Mucosa of descending colon (tissue), 3 donors: Measurements from ENCODE around the gene SNX25. TPM values are rescaled to one million over a fixed set of nuclear protein-coding genes. Genes with fewer than 3 reads are reported as not detected.
A peak's percentile ranks its signal among the peaks of the same experiment; 100 is the strongest.

Experiments used
- ATAC-seq: fragments of 200-7000 bp; cut with Tn5 transposase; one replicate; pipeline ENCODE4 v1.9.1; 2020; ENCODE audit warnings: mild to moderate bottlenecking, moderate library complexity
- DNase-seq, 3 donors: peaks; one replicate each; pipeline ENCODE4 v3.0.0-alpha.2; 2020
- H3K36me3 ChIP-seq: fragments of 200-600 bp; one replicate; pipeline ENCODE4 v1.8.0; 2021; ENCODE audit warnings: low read depth, mild to moderate bottlenecking
- H3K4me1 ChIP-seq: fragments of 200-600 bp; one replicate; pipeline ENCODE4 v1.8.0; 2021; ENCODE audit warnings: low read depth, mild to moderate bottlenecking
- H3K4me3 ChIP-seq: fragments of 200-600 bp; one replicate; pipeline ENCODE4 v1.8.0; 2021; ENCODE audit warnings: mild to moderate bottlenecking
- H3K9me3 ChIP-seq: fragments of 200-600 bp; one replicate; pipeline ENCODE4 v1.8.0; 2021; ENCODE audit warnings: mild to moderate bottlenecking
- intact Hi-C, 2 donors: fragments of 100-400 bp; cut with DNase I in 1 of 2; cut with micrococcal nuclease in 1 of 2; formaldehyde crosslinking; loops; one replicate each; pipeline versions ENCODE4 v1.11.0 to v1.11.1; 2022; cut with DNase I, micrococcal nuclease
- total RNA-seq, 3 donors: library from RNA; stranded (reverse); fragmentation: NEBNext Ultra II Directional in 2 of 3; extraction: Animal tissue kit (Norgen Biotek cat#: 25700) in 2 of 3; gene quantifications; one replicate each; pipeline versions ENCODE4 v1.2.1 to v1.2.4, GENCODE V29; 2021 to 2023
- TF ChIP-seq, protein P1 (sequence below): fragments of 200-600 bp; IDR thresholded peaks from one replicate; pipeline ENCODE4 v1.8.0; 2022; ENCODE audit warnings: antibody characterized with exemption, mild to moderate bottlenecking
- donor health status: DM: no; HTN: no; CAD: no; lungs with moderate emphysema.
- donor health status: DM: no; HTN: no; CAD: no.
- donor health status: DM: no; HTN: yes; CAD: no.

SNX25 gene
- total RNA-seq, 3 donors from 2014 or later, result 10.8 to 29.7 (median 16.8) TPM

DNA sequence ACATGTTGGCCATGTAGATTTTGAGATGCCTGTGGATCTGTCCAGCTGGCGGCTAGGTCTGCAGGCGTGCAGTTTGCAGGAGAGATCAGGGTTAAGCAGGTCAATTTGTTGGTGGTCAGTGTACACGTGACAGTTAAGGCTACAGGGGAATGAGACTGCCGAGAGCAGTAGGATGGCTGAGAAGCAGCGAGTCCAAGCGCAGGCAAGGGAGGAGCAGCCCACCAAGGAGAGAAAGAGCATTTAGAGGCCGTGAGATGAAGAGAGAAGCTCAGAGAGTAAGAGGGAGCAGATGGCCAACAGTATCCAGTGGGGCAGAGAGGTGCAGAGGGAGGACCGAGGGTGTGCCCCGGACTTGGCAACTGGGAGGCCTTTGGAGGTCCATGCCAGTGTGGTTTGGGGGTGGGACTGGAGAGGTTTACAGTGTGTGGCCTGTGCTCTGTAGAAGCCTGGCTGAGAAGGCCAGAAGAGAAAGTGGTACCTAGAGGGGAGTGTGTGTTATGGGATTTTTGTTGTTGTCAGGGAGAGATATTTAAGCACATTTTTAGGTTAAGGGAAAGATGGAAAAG is 18.4 kb downstream of the SNX25 start:
- TF ChIP-seq, protein P1, sequence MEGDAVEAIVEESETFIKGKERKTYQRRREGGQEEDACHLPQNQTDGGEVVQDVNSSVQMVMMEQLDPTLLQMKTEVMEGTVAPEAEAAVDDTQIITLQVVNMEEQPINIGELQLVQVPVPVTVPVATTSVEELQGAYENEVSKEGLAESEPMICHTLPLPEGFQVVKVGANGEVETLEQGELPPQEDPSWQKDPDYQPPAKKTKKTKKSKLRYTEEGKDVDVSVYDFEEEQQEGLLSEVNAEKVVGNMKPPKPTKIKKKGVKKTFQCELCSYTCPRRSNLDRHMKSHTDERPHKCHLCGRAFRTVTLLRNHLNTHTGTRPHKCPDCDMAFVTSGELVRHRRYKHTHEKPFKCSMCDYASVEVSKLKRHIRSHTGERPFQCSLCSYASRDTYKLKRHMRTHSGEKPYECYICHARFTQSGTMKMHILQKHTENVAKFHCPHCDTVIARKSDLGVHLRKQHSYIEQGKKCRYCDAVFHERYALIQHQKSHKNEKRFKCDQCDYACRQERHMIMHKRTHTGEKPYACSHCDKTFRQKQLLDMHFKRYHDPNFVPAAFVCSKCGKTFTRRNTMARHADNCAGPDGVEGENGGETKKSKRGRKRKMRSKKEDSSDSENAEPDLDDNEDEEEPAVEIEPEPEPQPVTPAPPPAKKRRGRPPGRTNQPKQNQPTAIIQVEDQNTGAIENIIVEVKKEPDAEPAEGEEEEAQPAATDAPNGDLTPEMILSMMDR, result no peak
- ATAC-seq (no peak), DNase-seq (no peak)
- Histone ChIP-seq H3K9me3 (no peaks in the 10 kb centered on the region), H3K4me1 (peaks cover 12% of the 10 kb centered on the region), H3K36me3 (no peaks in the 10 kb centered on the region), H3K4me3 (no peak overlapping the region)
- intact Hi-C loops, result no loop called here

DNA sequence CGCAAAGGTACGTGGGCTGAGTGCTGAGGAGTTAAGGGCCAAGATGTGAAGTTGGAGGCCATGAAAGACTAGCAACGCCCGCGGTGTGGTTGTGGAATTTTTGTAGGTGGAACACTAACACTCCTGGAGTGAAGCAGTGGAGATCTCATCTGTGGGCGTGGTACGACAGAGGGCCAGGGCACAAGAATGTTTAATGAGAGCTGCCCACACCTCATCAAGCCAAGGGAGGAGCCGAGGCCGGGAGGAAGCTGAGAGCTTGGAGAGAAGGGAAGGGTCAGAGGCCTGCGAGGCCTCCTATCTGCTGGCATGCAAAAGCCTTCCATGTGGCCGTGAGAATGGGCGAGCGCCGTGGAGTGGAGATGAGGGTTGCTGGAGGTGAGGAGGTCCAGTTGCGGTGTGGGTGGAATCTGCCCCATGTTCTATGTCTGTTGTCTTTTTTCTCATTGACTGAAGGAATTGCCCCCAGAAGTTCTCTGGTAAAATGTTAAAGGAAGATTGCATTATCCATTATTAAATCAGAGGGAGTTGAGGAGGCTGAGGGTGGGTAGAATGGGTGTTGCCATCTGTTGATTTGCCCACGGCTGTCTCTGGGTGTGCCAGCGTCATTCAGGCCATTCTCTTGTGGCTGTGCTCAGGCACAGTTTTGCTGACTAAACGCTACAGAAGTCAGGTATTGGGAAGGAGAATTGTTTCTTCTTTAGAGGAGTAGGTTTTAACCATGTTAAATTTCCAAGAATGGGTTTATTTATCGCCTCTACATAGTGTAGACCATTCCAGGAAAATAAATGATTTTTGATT is 19.8 kb downstream of the SNX25 start:
- DNase-seq (no peak), ATAC-seq (peak; percentile 51)
- intact Hi-C loops, result no loop called here
- Histone ChIP-seq H3K4me1 (peaks cover 12% of the 10 kb centered on the region), H3K36me3 (no peaks in the 10 kb centered on the region), H3K9me3 (no peaks in the 10 kb centered on the region), H3K4me3 (no peak overlapping the region)
- TF ChIP-seq, protein P1, result no peak

DNA sequence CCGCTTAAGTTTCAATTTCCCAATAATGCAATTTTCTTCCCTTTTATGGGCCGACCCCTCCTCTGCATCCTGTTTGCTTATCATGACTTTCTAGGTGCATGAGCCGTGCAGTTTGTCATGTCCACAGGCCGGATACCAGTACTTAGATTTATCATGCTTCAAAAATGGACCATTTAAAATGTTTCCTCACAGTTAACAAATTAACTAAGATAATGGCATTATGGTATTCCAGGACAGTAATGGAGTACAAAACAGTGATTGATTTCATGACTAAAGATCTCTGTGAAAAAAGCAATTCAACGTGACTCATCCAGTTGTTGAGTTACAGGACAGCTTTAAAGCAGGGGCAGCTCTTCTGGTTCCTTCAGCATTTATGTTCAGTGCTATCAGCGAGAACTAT is 23.0 kb downstream of the SNX25 start:
- ATAC-seq (peak; percentile 73), DNase-seq (no peak)
- no peaks in the 10 kb centered on the region for H3K36me3 ChIP-seq
- intact Hi-C loops, result no loop called here
- TF ChIP-seq, protein P1, result no peak
- no peaks in the 10 kb centered on the region for H3K9me3 ChIP-seq
- H3K4me1 ChIP-seq, result peaks cover 27% of the 10 kb centered on the region
- no peak overlapping the region for H3K4me3 ChIP-seq

DNA sequence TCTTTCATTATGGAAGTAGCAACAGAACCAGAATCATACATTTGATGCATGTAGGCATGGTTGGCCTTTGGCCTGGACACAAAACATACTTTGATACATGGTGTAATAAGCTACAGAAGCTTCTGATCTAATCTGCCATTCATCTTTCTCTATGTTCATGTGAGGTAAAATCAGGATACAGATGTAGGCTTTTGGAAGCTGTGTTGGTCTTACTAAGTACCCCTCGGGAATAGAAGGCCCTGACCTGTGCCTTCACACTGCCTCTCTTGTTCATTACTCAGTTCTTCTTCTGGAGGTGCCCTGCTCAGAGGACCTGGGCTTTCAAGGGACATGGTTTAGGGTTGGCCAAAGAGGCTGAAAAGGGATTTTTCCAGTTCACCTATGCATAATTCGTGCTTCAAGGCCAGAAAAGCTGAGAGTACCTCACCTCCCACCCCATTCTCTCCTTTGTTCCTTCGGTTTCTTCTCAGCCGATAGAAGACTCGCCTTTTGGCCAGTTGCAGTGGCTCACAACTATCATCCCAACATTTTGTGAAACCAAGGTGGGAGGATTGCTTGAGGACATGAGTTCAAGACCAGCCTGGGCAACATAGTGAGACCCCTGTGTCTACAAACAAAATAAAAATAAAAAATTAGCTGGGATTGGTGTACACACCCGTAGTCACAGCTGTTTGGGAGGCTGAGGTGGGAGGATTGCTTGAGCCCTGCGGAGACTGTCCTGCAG is 25.9 kb downstream of the SNX25 start:
- no peak overlapping the region for H3K4me3 ChIP-seq
- H3K4me1 ChIP-seq, result peaks cover 22% of the 10 kb centered on the region
- TF ChIP-seq, protein P1, result no peak
- H3K36me3 ChIP-seq, result no peaks in the 10 kb centered on the region
- H3K9me3 ChIP-seq, result no peaks in the 10 kb centered on the region
- no peak for ATAC-seq
- intact Hi-C loops, result no loop called here
- no peak for DNase-seq

DNA sequence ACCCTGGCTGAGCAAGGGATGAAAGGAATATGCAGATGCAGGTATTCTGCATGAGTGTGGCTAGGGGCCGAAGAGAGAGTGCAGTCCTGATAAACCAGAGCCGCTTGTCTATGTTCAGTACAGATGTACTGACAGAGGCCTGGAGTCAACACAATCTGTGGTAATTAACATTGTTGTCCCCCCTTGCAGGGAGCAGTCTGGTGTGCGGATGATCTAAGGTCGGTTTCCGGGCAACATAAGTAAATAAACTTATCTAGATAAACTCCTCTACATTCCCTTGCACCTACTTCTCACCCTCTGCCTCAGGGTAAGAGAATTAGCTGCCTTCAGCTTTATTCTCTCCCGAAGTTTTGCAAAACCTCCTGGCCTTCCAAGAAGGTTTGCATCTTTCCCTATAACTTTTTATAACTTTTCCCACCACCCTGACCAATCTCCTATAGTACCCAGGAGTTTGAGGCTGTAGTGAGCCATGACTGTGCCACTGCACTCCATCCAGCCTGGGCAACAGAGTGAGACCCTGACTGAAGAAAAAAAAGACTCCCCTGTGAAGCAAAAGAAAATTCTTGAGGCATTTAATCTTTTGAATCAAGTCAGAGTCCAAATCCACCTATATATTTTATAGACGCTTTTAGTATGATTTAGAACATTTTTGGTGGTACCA is 26.6 kb downstream of the SNX25 start:
- H3K9me3 ChIP-seq, result no peaks in the 10 kb centered on the region
- TF ChIP-seq, protein P1, result no peak
- H3K36me3 ChIP-seq, result no peaks in the 10 kb centered on the region
- H3K4me3 ChIP-seq, result no peak overlapping the region
- DNase-seq (peak in 2 of 3 donors; percentile 32 to 43), ATAC-seq (peak; percentile 95)
- H3K4me1 ChIP-seq, result peaks cover 22% of the 10 kb centered on the region
- intact Hi-C loops, result no loop called here
